NCI-H2029 treated with DMSO at 0.1 percent for 48 hours (cell line): ENCODE data around the gene CCDC3.

Experiments
- DNase-seq: peaks from one replicate; lab custom pipeline; 2025; lab: John Stamatoyannopoulos, UW

Gene CCDC3

DNA sequence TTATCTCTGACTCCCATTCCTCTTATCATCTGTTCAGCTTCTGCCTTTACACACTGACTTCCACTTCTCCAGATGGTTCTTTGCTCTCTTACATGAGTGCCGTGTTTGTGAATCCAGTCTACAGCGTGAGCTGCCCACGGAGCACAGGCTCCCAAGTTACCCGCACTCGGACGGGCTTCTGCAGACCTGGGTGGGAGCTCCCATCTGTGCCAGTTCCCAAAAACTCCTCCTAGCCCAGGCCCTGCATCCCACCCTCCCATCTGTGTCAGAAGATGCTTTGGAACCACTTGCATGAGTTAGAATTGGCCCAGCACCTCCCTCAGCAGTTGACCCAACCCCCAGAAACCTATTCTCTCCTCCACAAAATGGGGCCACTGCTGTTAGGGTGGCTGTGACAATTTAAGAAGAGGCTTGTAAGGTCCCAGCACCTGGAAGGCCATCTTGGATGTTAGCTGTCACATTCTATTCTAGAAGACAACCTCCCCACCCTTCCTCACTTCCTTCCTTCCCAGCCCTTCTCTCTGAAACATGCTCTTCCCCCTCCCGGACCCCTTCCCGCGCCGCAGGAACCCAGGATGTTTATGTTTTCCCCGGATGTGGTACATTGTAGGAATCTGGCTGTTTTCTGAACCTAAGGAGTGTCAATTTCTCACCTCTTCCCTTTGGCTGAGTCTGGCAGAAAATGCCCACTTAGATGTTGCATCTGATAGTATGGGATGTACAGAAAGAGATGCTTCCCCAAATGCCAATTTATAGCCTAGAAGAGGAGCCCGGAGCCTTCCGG lies 79.2 kb downstream of the CCDC3 start:
- no peak for DNase-seq

- no peak for DNase-seq
Measured at GRCh38 chr10:12921163-12921562, 80.3 kb downstream of the CCDC3 start.

DNA sequence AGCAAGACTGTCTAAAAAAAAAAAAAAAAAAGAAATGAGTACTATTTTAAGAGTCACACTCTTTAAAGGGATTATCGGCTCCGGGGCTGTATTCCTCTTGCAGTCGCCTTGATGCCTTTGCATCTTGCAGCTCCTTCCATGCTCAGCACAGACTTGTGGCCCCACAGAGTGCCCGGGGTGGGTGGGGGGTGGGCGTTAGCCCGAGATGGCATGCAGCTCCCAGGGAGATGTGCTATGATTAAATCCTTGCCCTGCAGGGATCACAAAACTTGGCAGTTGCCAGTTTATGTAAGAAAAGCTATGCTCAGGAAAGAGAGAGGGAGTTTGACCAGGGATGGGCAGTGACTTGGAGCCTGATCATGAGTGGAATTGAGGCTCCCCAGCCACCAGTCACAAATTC lies 81.9 kb downstream of the CCDC3 start:
- DNase-seq, result no peak

DNA sequence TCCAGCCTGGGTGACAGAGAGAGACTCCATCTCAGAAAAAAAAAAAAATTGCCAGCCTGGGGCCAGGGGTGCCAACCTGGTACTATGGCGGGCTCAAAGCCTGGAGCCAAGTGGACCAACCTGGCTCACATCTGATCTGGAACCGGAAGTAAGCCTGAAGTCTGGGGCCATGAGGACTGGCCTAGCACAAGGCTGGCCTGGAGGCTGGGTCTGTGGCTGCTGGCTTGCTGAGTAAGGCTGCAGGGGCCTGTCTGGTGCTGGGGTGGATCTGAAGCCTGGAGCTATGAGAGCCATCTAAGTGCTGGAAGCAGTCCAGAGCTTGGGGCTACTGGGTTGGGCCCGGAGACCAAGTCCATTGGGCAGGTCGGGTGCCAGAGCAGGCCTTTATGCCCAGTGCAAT lies 84.9 kb downstream of the CCDC3 start:
- DNase-seq, result no peak

GRCh38 chr10:12915637-12916168 lies 85.8 kb downstream of the CCDC3 start:
- no peak for DNase-seq

DNA sequence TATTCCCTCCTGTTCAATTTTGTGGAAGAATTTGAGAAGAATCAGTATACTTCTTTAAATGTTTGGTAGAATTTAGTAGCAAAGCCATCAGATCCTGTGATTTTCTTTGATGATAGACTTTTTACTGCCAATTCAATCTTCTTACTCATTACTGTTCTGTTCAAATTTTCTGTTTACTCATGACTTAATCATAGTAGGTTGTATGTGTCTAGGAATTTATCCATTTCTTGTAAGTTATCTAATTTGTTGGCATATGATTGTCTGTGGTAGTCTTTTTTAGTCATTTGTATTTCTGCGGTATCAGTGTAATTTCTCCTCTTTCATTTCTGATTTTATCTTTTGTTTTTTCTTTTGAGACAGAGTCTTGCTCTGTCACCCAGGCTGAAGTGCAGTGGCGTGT lies 87.4 kb downstream of the CCDC3 start:
- no peak for DNase-seq

GRCh38 chr10:12911795-12912194 lies 89.7 kb downstream of the CCDC3 start:
- DNase-seq, result no peak

- no peak for DNase-seq
Measured at GRCh38 chr10:12910835-12911234, 90.7 kb downstream of the CCDC3 start.

GRCh38 chr10:12909836-12910185 lies 91.7 kb downstream of the CCDC3 start:
- DNase-seq, result no peak

DNA sequence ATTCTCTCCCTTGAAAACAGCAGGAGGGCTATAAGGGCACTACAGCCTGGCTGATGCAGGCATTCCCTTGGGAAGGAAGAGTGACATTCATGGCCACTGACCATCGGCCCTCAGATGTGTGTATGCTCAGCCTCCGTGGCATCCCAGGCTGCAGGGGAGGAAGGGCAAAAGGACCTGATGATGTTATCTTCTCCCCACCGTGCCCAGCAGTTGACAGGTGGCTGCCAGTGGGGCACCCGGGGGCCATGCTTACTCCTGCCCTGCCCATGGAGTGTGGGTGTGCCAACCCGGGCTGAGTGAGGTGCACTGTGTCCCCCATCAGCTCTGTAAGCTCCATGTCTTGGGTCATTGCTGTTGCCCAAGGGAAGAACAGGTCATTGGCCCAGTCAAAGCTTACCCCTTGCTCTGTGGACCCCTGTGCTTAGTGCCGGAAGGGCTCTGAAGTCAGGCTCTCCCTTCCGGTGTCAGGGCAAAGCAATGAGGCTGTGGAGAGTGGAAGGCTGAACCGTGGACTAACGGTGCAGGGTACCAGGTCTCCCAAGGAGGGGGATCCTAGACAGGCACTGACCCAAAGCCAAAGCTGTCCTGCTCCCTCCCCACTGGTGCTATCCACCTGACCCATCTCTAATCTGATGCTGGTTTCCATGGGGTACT lies 92.2 kb downstream of the CCDC3 start:
- DNase-seq, result no peak

DNA sequence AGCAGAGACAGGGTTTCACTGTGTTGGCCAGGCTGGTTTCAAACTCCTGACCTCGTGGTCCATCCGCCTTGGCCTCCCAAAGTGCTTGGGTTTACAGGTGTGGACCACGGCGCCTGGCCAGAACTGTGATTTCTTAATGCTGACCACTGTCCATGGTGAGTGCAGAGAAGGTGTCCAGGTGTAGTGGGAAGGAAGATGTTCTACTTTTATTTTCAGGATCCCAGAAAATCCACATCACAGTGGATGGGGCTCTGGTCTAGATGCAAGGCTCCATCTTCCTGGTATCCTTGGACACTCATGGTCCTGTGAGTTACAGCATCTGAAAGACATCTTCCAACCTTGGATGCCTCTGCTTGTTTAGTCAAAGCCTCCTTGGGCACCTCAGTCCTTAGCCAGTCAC lies 92.7 kb downstream of the CCDC3 start:
- DNase-seq, result no peak

DNA sequence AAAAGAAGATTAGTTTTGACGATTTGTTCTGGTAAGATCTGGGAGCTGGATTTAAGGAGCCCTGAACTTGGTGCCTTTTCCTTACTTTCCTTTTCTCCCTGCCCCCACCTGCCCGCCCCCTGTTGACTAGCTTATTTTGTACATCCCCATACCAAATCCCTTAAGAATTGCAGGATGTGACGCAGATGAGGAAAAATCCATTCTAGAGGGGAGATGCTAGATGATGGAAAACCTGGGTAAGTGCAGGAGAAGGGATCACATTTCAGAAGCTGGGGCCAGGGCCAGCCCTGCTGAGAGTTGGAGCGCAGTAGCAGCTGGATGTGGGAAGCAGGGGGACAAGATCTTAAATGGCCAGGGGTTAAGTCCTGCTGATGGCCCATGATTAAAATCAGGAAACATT lies 93.9 kb downstream of the CCDC3 start:
- DNase-seq, result no peak

DNA sequence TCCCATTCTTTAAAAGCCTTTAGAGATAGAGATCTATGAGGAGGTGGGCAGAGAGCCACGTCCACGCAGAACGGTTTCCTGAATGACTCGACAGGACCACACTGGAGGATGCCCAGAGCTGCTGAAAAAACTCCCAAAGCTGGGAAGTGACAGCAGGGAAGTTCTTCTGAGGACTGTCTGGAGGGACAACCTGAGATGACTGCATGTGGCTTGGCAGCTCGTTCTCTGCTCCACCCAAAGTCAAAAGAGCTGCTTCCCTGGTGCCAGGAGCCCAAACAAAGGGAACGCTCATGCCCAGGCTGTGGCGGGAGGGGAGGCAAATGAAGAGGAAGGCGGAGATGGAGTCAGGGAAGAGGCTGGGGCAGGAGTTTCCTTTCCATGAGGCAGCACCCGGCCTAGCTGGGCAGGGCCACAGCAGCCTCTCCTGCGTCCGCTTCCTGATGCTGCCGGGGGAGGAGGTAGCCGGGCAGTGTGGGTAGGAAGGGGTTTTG lies 95.4 kb downstream of the CCDC3 start:
- DNase-seq, result no peak

- DNase-seq, result no peak
Measured at GRCh38 chr10:12905067-12905466, 96.4 kb downstream of the CCDC3 start.

DNA sequence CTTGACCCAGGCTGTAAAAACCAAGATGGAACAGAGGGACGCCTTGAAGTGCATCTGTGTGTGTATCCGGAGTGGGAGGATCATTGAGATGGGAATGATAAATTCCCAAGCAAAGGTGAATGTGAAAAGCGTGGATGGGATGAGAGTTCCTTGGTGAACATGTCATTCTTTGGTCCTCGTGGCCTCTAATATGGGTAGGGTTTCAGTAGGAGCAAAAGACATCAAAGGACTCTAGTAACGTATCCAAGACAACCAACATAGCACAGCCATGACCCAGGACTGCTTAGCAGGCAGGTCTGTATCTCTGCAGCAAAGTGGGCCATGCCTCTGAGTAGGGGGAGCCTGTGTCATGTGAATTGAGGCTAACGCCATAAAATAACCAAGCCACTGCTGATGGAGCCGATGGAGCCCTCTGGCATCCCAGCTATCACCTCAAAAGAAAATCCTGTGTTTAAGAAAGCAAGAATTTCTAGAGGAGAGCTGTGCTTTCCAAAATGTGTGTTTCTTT lies 98.6 kb downstream of the CCDC3 start:
- no peak for DNase-seq

- DNase-seq, result peak; percentile 5
Measured at GRCh38 chr10:12902135-12902572, 99.4 kb downstream of the CCDC3 start.

- no peak for DNase-seq
Measured at GRCh38 chr10:12899546-12899945, 102.0 kb downstream of the CCDC3 start.

DNA sequence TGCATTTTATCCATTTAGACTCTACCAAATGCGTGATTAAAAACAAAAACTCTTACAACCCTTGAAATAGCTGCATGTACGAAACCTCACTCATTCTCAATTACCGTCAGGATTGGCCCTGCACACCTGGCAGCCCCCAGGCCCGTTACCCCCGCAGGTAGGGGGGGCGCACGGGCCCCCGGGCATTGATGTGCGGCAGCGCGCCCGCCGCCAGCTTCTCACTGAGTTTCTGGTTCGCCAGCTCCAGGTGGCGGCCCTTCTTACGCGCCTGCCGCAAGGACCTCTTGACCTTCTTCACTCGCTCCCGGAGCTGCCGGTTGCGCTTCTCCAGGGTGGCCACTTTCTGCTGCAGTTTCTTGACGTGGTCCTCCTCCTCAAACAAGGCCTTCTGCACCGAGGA lies 103.2 kb downstream of the CCDC3 start:
- DNase-seq, result no peak

DNA sequence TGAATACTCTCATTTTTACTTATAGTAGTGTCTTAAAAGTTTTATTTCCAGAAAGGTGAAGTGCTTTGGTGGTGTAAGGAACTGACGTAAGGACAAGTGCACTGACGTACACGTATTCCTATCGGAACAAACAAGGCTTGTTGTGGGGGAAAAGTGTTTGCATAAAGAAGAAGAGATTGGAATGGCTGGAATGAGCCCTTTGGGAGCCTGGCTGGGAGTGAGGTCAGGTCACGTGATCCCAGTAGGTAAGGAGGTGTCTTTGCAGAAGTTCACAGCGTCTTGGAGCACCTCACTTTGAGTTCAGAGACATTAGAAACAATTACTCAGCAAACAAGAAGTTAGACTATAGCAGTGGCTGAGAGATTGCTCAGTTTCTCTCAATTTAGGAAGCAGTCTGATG lies 104.2 kb downstream of the CCDC3 start:
- no peak for DNase-seq

DNA sequence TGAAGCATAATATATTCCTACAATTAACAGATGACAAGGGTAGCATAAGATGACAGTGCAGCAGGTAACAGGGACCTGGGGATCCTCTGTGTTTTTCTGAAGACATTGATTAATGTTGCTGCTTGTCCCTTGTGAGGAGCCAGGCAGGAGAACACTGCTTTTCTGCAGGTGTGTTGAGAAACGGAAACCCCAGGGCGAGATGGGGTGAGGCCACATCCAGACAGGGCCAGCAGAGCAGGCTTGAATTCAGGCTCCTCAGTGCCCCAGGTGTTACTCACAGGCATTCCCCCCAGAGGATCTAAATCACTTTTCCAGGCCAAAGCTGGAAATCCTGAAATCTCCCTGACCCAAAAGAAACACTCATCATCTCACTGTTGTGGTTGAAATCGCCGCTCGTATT lies 105.3 kb downstream of the CCDC3 start:
- no peak for DNase-seq

- no peak for DNase-seq
Measured at GRCh38 chr10:12892924-12893323, 108.6 kb downstream of the CCDC3 start.

DNA sequence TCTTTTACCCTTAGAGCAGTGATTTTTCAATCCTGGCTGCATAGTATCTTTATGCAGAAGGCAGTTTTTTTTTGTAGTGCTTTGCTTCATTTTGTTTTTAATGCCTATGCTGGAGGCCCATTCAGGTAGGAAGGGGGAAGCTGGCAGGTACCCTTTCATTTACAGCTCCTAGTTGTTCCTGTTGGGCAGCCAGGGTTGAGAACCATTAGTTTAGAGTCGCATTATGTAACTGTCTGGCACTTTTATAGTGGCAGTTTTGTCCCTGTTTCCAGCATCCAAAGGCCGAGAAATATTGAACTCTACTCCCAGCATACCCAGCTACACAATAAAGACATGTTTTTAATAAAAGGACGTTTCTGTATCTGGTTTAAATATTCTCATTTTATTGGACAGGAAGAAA lies 110.6 kb downstream of the CCDC3 start:
- DNase-seq, result no peak

DNA sequence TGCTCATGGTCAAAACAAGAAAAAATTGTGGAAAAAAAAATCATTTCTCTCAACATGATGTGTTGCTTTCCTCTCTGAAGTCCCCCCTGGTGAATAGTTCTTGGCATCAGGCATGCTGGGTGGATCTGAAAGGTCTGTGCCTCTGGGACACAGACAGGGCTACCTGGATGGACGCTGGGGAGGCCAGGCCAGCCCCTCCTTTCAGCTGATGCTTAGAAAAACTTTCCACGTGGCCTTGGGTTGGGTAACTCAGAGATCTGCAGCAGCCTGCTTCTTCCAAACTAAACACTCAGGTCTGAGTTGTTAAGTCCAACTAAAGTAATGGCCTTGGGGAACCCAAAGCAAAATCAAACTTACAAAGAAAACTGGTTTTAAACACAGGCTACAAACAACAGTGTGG lies 113.0 kb downstream of the CCDC3 start:
- no peak for DNase-seq
